RWPE1 (cell line): ENCODE data around the gene MYBPC3.

Experiments used
- CTCF ChIA-PET: fragments of 350-600 bp; sonication (Branson Sonifier 250); formaldehyde crosslinking; extraction: SDS; loops from one replicate; lab custom pipeline; 2021; lab: Yijun Ruan, JAX
- POLR2A ChIA-PET: fragments of 400-600 bp; formaldehyde crosslinking; extraction: SDS; loops from one replicate; lab custom pipeline; 2020; ENCODE audit warnings: antibody characterized with exemption; ENCODE audit not compliant: low non-redundant PET; lab: Yijun Ruan, JAX
- DNase-seq: peaks from one replicate; pipeline ENCODE4 v3.0.0; 2012; ENCODE audit warnings: low spot score
- H3K27ac ChIP-seq: fragments of 450-650 bp; 2 replicates; pipeline ENCODE4 v1.5.1; 2017
- CTCF ChIP-seq: fragments of 450-650 bp; conservative IDR thresholded peaks from 2 replicates; pipeline ENCODE4 v1.5.1; 2017; ENCODE audit warnings: low read depth, mild to moderate bottlenecking

MYBPC3 gene

GRCh38 chr11:47329431-47329986, 23.0 kb downstream of the MYBPC3 start:
- H3K27ac ChIP-seq: peak overlapping the region; percentile 58
- CTCF ChIA-PET: interaction anchor here (0.9 to 1.4 kb wide), 3 partner anchors 9 to 44 kb away, joined by 3 to 4 read pairs (median 3); no protein-coding TSS in a partner anchor
- TF ChIP-seq CTCF: no peak
- POLR2A ChIA-PET: no interaction called here
- no peak for DNase-seq

- CTCF ChIA-PET: interaction anchor here (1.4 kb wide), 1 partner anchor 26 kb away, joined by 3 read pairs; no protein-coding TSS in a partner anchor
- POLR2A ChIA-PET: no interaction called here
- DNase-seq: no peak
- no peak for TF ChIP-seq CTCF
- H3K27ac ChIP-seq: peak overlapping the region; percentile 58
Observed at GRCh38 chr11:47328449-47329390, 23.8 kb downstream of the MYBPC3 start.

- ChIA-PET CTCF (no interaction called here), POLR2A (no interaction called here)
- H3K27ac ChIP-seq: 0 out of 2 replicates have a peak overlapping the region, but pooled peaks have one; percentile 9
- no peak for DNase-seq
- TF ChIP-seq CTCF: no peak
Observed at GRCh38 chr11:47327949-47328348, 24.6 kb downstream of the MYBPC3 start.

- peak overlapping the region; percentile 9; the same call in 1 of the 2 replicates for H3K27ac ChIP-seq
- DNase-seq: no peak
Observed at GRCh38 chr11:47327025-47327424, 25.5 kb downstream of the MYBPC3 start.

GRCh38 chr11:47326198-47326597, 26.3 kb downstream of the MYBPC3 start:
- ChIA-PET POLR2A (no interaction called here), CTCF (no interaction called here)
- no peak for DNase-seq
- no peak for TF ChIP-seq CTCF
- no peak overlapping the region for H3K27ac ChIP-seq

More at GRCh38 chr11:47327025-47327424, 25.5 kb downstream of the MYBPC3 start:
- TF ChIP-seq CTCF: no peak
- POLR2A ChIA-PET: no interaction called here
- CTCF ChIA-PET: interaction anchor here (0.5 kb wide), 1 partner anchor 32 kb away, joined by 3 read pairs; no protein-coding TSS in a partner anchor

GRCh38 chr11:47325271-47326041, 27.0 kb downstream of the MYBPC3 start:
- H3K27ac ChIP-seq: peak overlapping the region; percentile 8; the same call in 1 of the 2 replicates
- POLR2A ChIA-PET: no interaction called here
- CTCF ChIA-PET: no interaction called here
- no peak for TF ChIP-seq CTCF
- no peak for DNase-seq
